Ammon's horn (tissue), 1 donor: ENCODE results near the gene HHLA2.

Source experiments
- DNase-seq: peaks from one replicate; pipeline ENCODE4 v3.0.0-alpha.2; 2016; ENCODE audit warnings: low spot score

Gene HHLA2

GRCh38 chr3:108300103-108300849, 3.9 kb downstream of the HHLA2 start:
- no peak for DNase-seq

- no peak for DNase-seq
These were observed 5.5 kb downstream of the HHLA2 start for GRCh38 chr3:108301695-108302404.

GRCh38 chr3:108302570-108302969, 6.2 kb downstream of the HHLA2 start:
- no peak for DNase-seq

GRCh38 chr3:108305484-108306172, 9.3 kb downstream of the HHLA2 start:
- no peak for DNase-seq

GRCh38 chr3:108311797-108312196, 15.4 kb downstream of the HHLA2 start:
- peak; percentile 10 for DNase-seq

- DNase-seq, result no peak
These were observed 16.3 kb downstream of the HHLA2 start for GRCh38 chr3:108312656-108313055.

- DNase-seq, result no peak
These were observed 19.5 kb downstream of the HHLA2 start for GRCh38 chr3:108315767-108316301.

GRCh38 chr3:108319428-108320082, 23.2 kb downstream of the HHLA2 start:
- DNase-seq, result no peak

- DNase-seq, result no peak
These were observed 24.5 kb downstream of the HHLA2 start for GRCh38 chr3:108320746-108321350.

- no peak for DNase-seq
These were observed 26.0 kb downstream of the HHLA2 start for GRCh38 chr3:108322352-108322751.

- no peak for DNase-seq
These were observed 27.8 kb downstream of the HHLA2 start for GRCh38 chr3:108324177-108324576.

GRCh38 chr3:108327168-108327567, 30.8 kb downstream of the HHLA2 start:
- no peak for DNase-seq

GRCh38 chr3:108328821-108329486, 32.6 kb downstream of the HHLA2 start:
- DNase-seq, result peak; percentile 55

- no peak for DNase-seq
These were observed 33.2 kb downstream of the HHLA2 start for GRCh38 chr3:108329508-108329907.

GRCh38 chr3:108329947-108330346, 33.6 kb downstream of the HHLA2 start:
- no peak for DNase-seq

GRCh38 chr3:108331792-108332191, 35.4 kb downstream of the HHLA2 start:
- DNase-seq, result no peak

GRCh38 chr3:108333961-108334360, 37.6 kb downstream of the HHLA2 start:
- no peak for DNase-seq

- no peak for DNase-seq
These were observed 38.4 kb downstream of the HHLA2 start for GRCh38 chr3:108334701-108335100.

- no peak for DNase-seq
These were observed 42.7 kb downstream of the HHLA2 start for GRCh38 chr3:108338901-108339545.

GRCh38 chr3:108341911-108342310, 45.6 kb downstream of the HHLA2 start:
- DNase-seq, result no peak
